ENCODE measurements around the gene SLAMF8. TPM values are rescaled to one million over a fixed set of nuclear protein-coding genes. Genes with fewer than 3 reads are reported as not detected.

Gene SLAMF8
- total RNA-seq, 1 experiment from 2014 or later: not detected

DNA sequence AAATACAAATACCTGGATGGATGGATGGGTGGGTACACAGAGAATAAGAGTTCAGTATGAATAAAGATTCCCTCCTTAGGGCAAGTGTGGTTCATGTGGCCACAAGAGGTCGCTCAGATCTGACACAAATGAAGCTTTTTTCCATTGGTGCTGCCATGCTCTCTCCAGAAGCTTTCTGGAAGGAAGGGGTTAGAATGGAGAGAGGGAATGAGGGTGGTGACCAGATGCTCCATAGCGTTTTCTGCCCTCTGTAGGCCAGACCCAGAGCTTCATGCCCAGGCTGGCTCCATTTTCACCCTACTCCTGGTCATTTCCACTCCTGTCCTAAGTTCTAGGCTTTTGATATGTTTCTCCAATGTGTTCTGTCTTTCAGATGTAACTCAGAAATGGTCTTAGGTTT lies 27.8 kb upstream of the SLAMF8 start:
- Mint-ChIP-seq H3K27me3 (ENCODE audit: unreplicated experiment) (peaks cover 40% of the 10 kb centered on the region), H3K27ac (ENCODE audit: unreplicated experiment) (no peak overlapping the region), H3K4me3 (ENCODE audit: low read depth, unreplicated experiment) (no peak overlapping the region), H3K9me3 (ENCODE audit: low read depth, unreplicated experiment) (no peaks in the 10 kb centered on the region), H3K4me1 (ENCODE audit: low read depth, unreplicated experiment) (no peaks in the 10 kb centered on the region), H3K36me3 (ENCODE audit: insufficient read depth, unreplicated experiment) (no peaks in the 10 kb centered on the region)
- peak; percentile 71 for DNase-seq
- intact Hi-C loops (cut with micrococcal nuclease; ENCODE audit: unreplicated experiment): loop anchor here (1.0 to 10.0 kb wide), 4 partner anchors 92 to 664 kb away; no protein-coding TSS in a partner anchor
- BruUV-seq (replicated peaks): no TSS peak
- TF ChIP-seq, protein P1, sequence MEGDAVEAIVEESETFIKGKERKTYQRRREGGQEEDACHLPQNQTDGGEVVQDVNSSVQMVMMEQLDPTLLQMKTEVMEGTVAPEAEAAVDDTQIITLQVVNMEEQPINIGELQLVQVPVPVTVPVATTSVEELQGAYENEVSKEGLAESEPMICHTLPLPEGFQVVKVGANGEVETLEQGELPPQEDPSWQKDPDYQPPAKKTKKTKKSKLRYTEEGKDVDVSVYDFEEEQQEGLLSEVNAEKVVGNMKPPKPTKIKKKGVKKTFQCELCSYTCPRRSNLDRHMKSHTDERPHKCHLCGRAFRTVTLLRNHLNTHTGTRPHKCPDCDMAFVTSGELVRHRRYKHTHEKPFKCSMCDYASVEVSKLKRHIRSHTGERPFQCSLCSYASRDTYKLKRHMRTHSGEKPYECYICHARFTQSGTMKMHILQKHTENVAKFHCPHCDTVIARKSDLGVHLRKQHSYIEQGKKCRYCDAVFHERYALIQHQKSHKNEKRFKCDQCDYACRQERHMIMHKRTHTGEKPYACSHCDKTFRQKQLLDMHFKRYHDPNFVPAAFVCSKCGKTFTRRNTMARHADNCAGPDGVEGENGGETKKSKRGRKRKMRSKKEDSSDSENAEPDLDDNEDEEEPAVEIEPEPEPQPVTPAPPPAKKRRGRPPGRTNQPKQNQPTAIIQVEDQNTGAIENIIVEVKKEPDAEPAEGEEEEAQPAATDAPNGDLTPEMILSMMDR (IDR thresholded peaks at IDR 0.05; ENCODE audit: unreplicated experiment): peak; percentile 64
- CTCF ChIA-PET: interaction anchor here (0.6 to 3.6 kb wide), 21 partner anchors 9 to 666 kb away, joined by 3 to 54 read pairs (median 4); partner anchors contain the start of genes CFAP45, DUSP23, IGSF9 and TAGLN2

DNA sequence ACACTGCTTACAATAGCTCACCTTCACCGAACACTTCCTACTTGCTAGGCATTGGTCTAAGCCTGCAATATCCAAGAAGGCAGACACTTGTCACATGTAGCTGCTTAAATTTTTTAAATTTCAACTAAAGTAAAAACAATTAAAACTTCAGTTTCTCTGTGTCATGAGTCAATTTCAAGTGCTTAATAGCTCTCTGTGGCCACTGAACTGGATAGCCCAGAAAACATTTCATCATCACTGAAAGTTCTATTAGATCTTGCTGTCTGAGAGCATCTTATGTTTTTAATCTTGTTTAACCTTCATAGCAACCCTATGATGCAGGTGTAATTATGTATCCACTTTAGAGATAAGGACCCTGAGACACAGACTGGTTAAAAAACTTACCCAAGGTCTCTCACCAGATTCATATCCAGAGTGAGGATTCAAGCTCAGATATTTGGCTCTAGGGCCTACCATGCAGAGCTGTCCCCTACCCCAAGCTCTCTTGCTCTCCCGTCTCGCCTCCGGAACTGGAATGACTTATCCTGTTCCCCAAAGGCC lies 27.2 kb upstream of the SLAMF8 start:
- Mint-ChIP-seq H3K27me3 (ENCODE audit: unreplicated experiment) (peaks cover 46% of the 10 kb centered on the region), H3K4me1 (ENCODE audit: low read depth, unreplicated experiment) (no peaks in the 10 kb centered on the region)

DNA sequence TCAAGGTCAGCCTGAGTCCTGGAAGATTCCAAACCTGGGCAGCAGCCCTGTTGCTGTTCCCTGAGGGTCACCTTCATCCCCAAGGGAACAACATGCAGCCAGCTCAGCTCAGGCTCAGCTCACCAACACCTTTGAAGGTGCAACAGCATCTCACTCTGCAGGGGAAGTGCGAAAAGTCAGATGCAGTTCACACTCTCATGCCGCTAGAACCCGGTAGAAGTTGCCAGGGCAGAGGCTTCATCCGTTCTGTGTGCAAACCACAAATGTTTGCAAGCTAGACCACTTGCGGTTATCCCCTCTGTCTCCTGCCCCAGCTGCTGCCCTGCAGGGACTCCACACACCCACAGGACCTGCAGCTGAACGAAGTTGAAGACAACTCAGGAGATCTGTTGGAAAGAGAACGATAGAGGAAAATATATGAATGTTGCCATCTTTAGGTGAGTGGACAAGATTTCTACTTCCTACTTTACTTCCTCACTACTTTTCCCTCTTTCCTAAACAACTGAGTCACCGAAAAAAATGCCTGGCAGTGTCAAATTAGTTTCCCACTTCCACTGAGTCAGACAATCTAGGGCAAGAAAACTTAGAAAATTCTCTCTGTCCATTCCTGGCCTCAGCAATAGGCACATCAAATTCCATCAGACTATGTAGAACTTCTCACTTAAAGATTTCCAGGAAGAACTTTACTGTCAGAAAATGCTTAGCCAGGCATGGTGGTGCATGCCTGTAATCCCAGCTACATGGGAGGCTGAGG lies 26.3 kb upstream of the SLAMF8 start:
- BruUV-seq (replicated peaks): no TSS peak
- no peaks in the 10 kb centered on the region for H3K9me3 Mint-ChIP-seq (ENCODE audit: low read depth, unreplicated experiment)
- no peaks in the 10 kb centered on the region for H3K4me1 Mint-ChIP-seq (ENCODE audit: low read depth, unreplicated experiment)
- TF ChIP-seq, protein P1 (IDR thresholded peaks at IDR 0.05; ENCODE audit: unreplicated experiment): no peak
- CTCF ChIA-PET: interaction anchor here (3.6 kb wide), 1 partner anchor 206 kb away, joined by 31 read pairs; no protein-coding TSS in a partner anchor
- no peak overlapping the region for H3K27ac Mint-ChIP-seq (ENCODE audit: unreplicated experiment)
- no peaks in the 10 kb centered on the region for H3K36me3 Mint-ChIP-seq (ENCODE audit: insufficient read depth, unreplicated experiment)
- no peak overlapping the region for H3K4me3 Mint-ChIP-seq (ENCODE audit: low read depth, unreplicated experiment)
- no peak for DNase-seq
- peaks cover 54% of the 10 kb centered on the region for H3K27me3 Mint-ChIP-seq (ENCODE audit: unreplicated experiment)
- intact Hi-C loops (cut with micrococcal nuclease; ENCODE audit: unreplicated experiment): no loop called here

More for the DNA sequence above, 27.2 kb upstream of the SLAMF8 start:
- intact Hi-C loops (cut with micrococcal nuclease; ENCODE audit: unreplicated experiment): loop anchor here (1.0 to 10.0 kb wide), 3 partner anchors 147 to 665 kb away; no protein-coding TSS in a partner anchor
- DNase-seq: no peak
- H3K9me3 Mint-ChIP-seq (ENCODE audit: low read depth, unreplicated experiment): no peaks in the 10 kb centered on the region
- TF ChIP-seq, protein P1 (IDR thresholded peaks at IDR 0.05; ENCODE audit: unreplicated experiment): no peak
- no peak overlapping the region for H3K27ac Mint-ChIP-seq (ENCODE audit: unreplicated experiment)
- H3K4me3 Mint-ChIP-seq (ENCODE audit: low read depth, unreplicated experiment): no peak overlapping the region
- CTCF ChIA-PET: interaction anchor here (0.6 to 3.6 kb wide), 18 partner anchors 10 to 667 kb away, joined by 3 to 54 read pairs (median 5); partner anchors contain the start of genes CFAP45, DUSP23, IGSF9 and TAGLN2
- no peaks in the 10 kb centered on the region for H3K36me3 Mint-ChIP-seq (ENCODE audit: insufficient read depth, unreplicated experiment)
- no TSS peak for BruUV-seq (replicated peaks)

DNA sequence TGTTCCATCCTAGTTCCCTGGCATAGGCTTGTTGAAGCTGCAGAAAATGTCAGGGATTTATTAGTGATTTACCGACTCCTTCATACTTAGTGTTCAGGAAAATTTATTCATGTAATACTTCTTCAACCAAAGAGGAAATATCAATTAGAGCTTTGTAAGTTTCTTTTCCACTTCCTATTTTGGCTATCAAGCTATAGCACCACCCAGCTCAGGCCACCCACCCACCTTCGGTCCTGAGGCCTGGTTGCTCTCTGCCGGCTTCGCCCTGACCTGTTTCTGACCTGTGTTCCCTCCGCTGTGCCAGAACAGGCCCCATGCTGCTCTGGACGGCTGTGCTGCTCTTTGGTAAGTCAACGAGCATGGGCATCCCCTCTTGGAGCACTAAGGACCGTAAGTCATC lies 24.6 kb upstream of the SLAMF8 start, which contains the start of gene FCRL6:
TSS of gene FCRL6 (plus strand) at position 250 of the 400 bp plus-strand sequence. CDS start at position 315, 65 bp downstream.
- intact Hi-C loops (cut with micrococcal nuclease; ENCODE audit: unreplicated experiment): no loop called here
- no peak within 1 kb of the TSS for H3K4me3 Mint-ChIP-seq (ENCODE audit: low read depth, unreplicated experiment)

More for the DNA sequence above, 24.6 kb upstream of the SLAMF8 start, which contains the start of gene FCRL6:
- no peaks in the 10 kb centered on the region for H3K9me3 Mint-ChIP-seq (ENCODE audit: low read depth, unreplicated experiment)
- peaks cover 72% of the 10 kb centered on the region for H3K27me3 Mint-ChIP-seq (ENCODE audit: unreplicated experiment)
- H3K4me1 Mint-ChIP-seq (ENCODE audit: low read depth, unreplicated experiment): no peaks in the 10 kb centered on the region
- no peak for DNase-seq
- H3K36me3 Mint-ChIP-seq (ENCODE audit: insufficient read depth, unreplicated experiment): no peaks in the 10 kb centered on the region
- H3K27ac Mint-ChIP-seq (ENCODE audit: unreplicated experiment): no peak within 1 kb of the TSS
- TF ChIP-seq, protein P1 (IDR thresholded peaks at IDR 0.05; ENCODE audit: unreplicated experiment): no peak
- BruUV-seq (replicated peaks): no TSS peak
- CTCF ChIA-PET: interaction anchor here (1.5 kb wide), 1 partner anchor 205 kb away, joined by 5 read pairs; no protein-coding TSS in a partner anchor
